Measurements from ENCODE around the gene CREM. TPM values are rescaled to one million over a fixed set of nuclear protein-coding genes. Genes with fewer than 3 reads are reported as not detected.
"Not testable (repeated sequence)": the region's sequence is repeated elsewhere in the genome, so short reads cannot be mapped to it uniquely, and the experiment has no call there.

The CREM gene
- polyA plus RNA-seq = 10 to 100 TPM; 51.4 to 84.0 (median 59.1) TPM

- H3K27me3 Mint-ChIP-seq (ENCODE audit: low read depth in 3 of 3) = peaks cover 25 to 35% (median 30%) of the 10 kb centered on the region in 3 donors
- H3K9me3 Mint-ChIP-seq = no peaks in the 10 kb centered on the region
- H3K27ac Mint-ChIP-seq = peak within 1 kb of the TSS; percentile 98 to 100 (median 98)
- H3K36me3 Mint-ChIP-seq = peaks cover 0 to 3% (median 0%) of the 10 kb centered on the region in 3 donors
- H3K4me1 Mint-ChIP-seq = peaks cover 44% of the 10 kb centered on the region in 2 donors
- H3K4me3 Mint-ChIP-seq = peak within 1 kb of the TSS; percentile 84 to 93 (median 90)
- peak; percentile 98 to 99 (median 98) for DNase-seq
Measured at GRCh38 chr10:35126530-35127288, at the start of gene CREM. TSS of gene CREM (plus strand) at chr10:35126846. CDS start at chr10:35137836, 10,990 bp downstream.

- no peak for DNase-seq
- Mint-ChIP-seq H3K36me3 (peaks cover 0 to 10% (median 4%) of the 10 kb centered on the region in 3 donors), H3K4me1 (peaks cover 39 to 70% of the 10 kb centered on the region in 2 donors), H3K9me3 (no peaks in the 10 kb centered on the region), H3K27me3 (ENCODE audit: low read depth in 3 of 3) (peaks cover 0 to 3% (median 0%) of the 10 kb centered on the region in 3 donors), H3K4me3 (no peak overlapping the region), H3K27ac (no peak overlapping the region)
Measured at GRCh38 chr10:35079265-35079664, 47.4 kb upstream of the CREM start.

- Mint-ChIP-seq H3K4me3 (no peak overlapping the region), H3K27ac (no peak overlapping the region), H3K9me3 (no peaks in the 10 kb centered on the region), H3K4me1 (peaks cover 39 to 70% of the 10 kb centered on the region in 2 donors), H3K27me3 (ENCODE audit: low read depth in 3 of 3) (peaks cover 0 to 3% (median 0%) of the 10 kb centered on the region in 3 donors), H3K36me3 (peaks cover 0 to 10% (median 4%) of the 10 kb centered on the region in 3 donors)
- no peak for DNase-seq
Measured at GRCh38 chr10:35079763-35080162, 46.9 kb upstream of the CREM start.

GRCh38 chr10:35080261-35080660 lies 46.4 kb upstream of the CREM start:
- not testable (repeated sequence) for H3K27ac Mint-ChIP-seq; H3K27me3 Mint-ChIP-seq (ENCODE audit: low read depth in 3 of 3); DNase-seq; H3K9me3 Mint-ChIP-seq; H3K36me3 Mint-ChIP-seq; H3K4me3 Mint-ChIP-seq
- H3K4me1 Mint-ChIP-seq = peaks cover 35 to 66% of the 10 kb centered on the region in 2 donors

DNA sequence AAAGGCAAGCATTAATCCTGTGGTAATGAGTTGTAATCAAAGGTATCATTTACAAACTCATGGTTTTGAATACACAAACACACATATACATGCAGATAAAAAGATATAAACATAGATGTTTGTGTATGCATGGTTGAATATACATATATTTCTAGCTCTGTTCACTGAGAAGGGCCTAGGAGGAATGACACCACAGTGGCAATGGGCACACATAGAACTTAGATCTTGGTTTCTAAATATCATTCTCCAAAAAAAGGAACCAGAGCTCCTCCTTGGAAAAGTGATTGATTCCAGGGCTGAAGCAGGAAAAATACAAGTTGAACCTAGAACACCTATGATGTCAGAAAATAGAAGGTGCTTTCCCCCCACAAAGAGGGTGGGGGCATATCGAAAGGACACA lies 43.4 kb upstream of the CREM start:
- H3K4me1 Mint-ChIP-seq = peaks cover 62 to 84% of the 10 kb centered on the region in 2 donors
- DNase-seq = no peak
- H3K27ac Mint-ChIP-seq = peak overlapping the region in 3 of 6 donors; percentile 12 to 51 (median 28)
- H3K27me3 Mint-ChIP-seq (ENCODE audit: low read depth in 3 of 3) = peaks cover 3 to 4% (median 4%) of the 10 kb centered on the region in 3 donors
- H3K36me3 Mint-ChIP-seq = peaks cover 0 to 10% (median 4%) of the 10 kb centered on the region in 3 donors
- H3K4me3 Mint-ChIP-seq = peak overlapping the region in 1 of 5 donors; percentile 10
- H3K9me3 Mint-ChIP-seq = no peaks in the 10 kb centered on the region

GRCh38 chr10:35089611-35090161 lies 37.0 kb upstream of the CREM start:
- peak; percentile 30 to 44 (median 41) for DNase-seq
- Mint-ChIP-seq H3K27ac (peak overlapping the region; percentile 91 to 99 (median 98)), H3K4me3 (peak overlapping the region; percentile 96 to 97 (median 97)), H3K36me3 (peaks cover 0 to 3% (median 0%) of the 10 kb centered on the region in 3 donors), H3K4me1 (peaks cover 53 to 57% of the 10 kb centered on the region in 2 donors), H3K9me3 (no peaks in the 10 kb centered on the region), H3K27me3 (ENCODE audit: low read depth in 3 of 3) (peaks cover 9 to 25% (median 10%) of the 10 kb centered on the region in 3 donors)

DNA sequence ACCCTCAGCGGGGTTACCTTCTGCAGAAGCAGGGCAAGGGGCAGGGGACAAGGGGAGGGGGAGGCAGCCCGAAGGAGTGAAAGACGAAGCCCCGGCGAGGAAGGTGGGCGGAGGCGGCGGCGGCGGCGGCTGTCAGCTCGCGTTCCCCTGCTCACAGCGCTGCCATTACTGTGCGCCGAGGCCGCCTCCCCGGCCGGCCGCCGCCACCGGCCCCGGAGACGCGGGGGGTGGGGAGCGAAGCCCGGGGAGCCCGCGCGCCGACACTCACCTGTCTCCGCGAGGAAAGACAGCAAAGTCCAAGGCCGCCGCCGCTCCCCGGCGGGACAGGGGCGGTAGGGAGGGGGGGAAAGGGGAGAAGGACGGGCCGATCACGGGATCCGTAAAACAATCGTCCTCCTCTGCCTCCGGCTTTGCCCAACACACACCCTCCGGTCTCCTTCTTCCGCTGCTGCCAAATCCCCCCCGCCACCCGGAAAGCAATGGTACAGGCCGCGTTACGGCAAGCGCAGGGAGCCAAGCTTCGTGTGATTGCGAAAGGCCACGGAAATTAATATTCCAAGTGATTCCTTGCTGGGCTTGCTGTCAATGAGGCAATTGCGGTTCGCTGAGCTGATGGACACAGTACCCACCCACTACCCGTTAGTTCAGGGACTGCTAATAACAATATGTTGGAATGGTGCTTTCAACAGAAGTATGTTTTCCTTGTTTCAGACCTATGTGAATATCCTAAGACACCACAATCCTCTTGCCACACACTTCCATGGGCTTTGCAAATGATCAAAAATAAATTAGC lies 36.3 kb upstream of the CREM start, which contains the start of gene CUL2:
Gene CUL2, minus strand, starts transcription at position 180 of the 793 bp plus-strand sequence. CDS start 19,024 bp downstream, outside the sequence.
- H3K27ac Mint-ChIP-seq = peak within 1 kb of the TSS; percentile 96 to 100 (median 99)
- peaks cover 9 to 25% (median 11%) of the 10 kb centered on the region in 3 donors for H3K27me3 Mint-ChIP-seq (ENCODE audit: low read depth in 3 of 3)
- peak; percentile 93 to 94 (median 94) for DNase-seq
- peaks cover 0 to 3% (median 0%) of the 10 kb centered on the region in 3 donors for H3K36me3 Mint-ChIP-seq
- H3K4me1 Mint-ChIP-seq = peaks cover 52 to 55% of the 10 kb centered on the region in 2 donors
- H3K9me3 Mint-ChIP-seq = no peaks in the 10 kb centered on the region
- peak within 1 kb of the TSS; percentile 96 to 99 (median 97) for H3K4me3 Mint-ChIP-seq

DNA sequence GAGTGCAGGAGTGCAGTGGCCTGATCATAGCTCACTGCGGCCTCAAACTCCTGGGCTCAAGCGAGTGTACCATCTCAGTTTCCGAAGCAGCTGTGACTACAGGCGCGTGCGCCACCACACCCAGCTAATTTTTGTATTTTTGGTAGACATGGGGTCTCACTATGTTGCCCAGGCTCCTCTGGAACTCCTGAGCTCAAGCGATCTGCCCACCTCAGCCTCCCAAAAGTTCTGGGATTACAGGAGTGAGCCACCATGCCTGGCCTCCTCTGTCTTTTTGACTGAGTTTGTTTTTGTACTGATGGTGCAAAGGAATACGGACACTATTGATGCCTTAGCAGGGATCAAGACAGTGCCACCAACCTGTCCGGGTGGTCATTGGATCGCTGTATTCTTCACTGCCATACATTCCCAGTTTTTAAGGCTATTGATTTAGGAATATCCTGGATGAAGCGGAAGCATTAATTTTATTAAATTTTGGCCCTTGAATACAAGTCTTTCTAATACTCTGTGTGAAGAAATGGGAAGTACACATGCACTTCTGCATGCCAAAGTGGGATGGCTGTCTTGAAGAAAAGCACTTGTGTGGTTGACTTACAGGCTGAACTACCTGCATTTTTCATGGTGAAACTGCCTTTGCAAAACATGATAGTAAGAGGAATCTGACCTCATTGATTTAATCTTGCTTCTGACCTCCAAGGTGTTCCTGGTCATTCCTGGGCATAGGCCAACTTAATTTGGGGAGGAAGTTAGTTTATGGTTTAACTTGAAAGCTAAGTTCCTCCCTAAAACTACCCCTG lies 34.5 kb upstream of the CREM start:
- Mint-ChIP-seq H3K4me3 (no peak overlapping the region), H3K4me1 (peaks cover 34 to 38% of the 10 kb centered on the region in 2 donors), H3K9me3 (no peaks in the 10 kb centered on the region), H3K36me3 (peaks cover 0 to 3% (median 0%) of the 10 kb centered on the region in 3 donors), H3K27me3 (ENCODE audit: low read depth in 3 of 3) (peaks cover 16 to 27% (median 18%) of the 10 kb centered on the region in 3 donors), H3K27ac (no peak overlapping the region)
- DNase-seq = no peak

DNA sequence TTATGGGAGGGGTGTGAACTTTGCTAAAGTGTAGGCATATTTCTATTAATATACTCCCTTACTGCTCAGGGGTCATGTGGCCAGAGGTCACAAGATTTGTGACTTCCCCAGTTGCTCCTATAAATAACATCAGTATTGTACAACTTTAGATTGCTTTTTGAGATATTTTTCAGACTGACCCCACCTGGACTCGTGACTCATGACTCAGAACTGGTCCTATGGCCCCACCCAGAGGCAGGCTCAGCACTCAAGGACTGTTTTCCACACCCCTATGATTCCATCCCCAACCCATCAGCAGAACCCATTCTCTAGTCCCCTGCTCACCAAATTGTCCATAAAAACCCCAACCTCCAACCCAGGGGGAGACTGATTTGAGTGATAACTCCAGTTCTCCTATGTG lies 33.8 kb upstream of the CREM start:
- H3K4me1 Mint-ChIP-seq = peaks cover 27 to 31% of the 10 kb centered on the region in 2 donors
- DNase-seq = no peak
- peaks cover 15 to 27% (median 19%) of the 10 kb centered on the region in 3 donors for H3K27me3 Mint-ChIP-seq (ENCODE audit: low read depth in 3 of 3)
- no peak overlapping the region for H3K27ac Mint-ChIP-seq
- no peaks in the 10 kb centered on the region for H3K9me3 Mint-ChIP-seq
- H3K4me3 Mint-ChIP-seq = no peak overlapping the region
- peaks cover 0 to 3% (median 0%) of the 10 kb centered on the region in 3 donors for H3K36me3 Mint-ChIP-seq

- peaks cover 0 to 3% (median 0%) of the 10 kb centered on the region in 3 donors for H3K36me3 Mint-ChIP-seq
Measured at GRCh38 chr10:35096312-35096711, 30.3 kb upstream of the CREM start.

DNA sequence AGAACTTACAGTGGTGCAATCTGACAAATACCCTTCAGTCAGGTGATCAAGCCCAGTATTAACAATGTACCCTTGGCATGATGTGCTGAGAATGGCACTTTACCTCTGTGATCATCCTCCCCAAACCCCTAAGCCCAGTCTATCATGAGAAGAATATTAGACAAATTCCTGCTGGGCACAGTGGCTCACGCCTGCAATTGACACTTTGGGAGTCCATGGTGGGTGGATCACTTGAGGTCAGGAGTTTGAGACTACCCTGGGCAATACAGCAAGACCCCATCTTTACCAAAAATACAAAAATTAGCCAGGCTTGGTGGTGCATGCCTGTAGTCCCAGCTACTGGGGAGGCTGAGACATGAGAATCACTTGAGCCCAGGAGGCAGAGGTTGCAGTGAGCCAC lies 29.1 kb upstream of the CREM start:
- no peak overlapping the region for H3K27ac Mint-ChIP-seq

More at GRCh38 chr10:35096312-35096711, 30.3 kb upstream of the CREM start:
- Mint-ChIP-seq H3K27me3 (ENCODE audit: low read depth in 3 of 3) (peaks cover 9 to 13% (median 10%) of the 10 kb centered on the region in 3 donors), H3K9me3 (no peaks in the 10 kb centered on the region), H3K4me1 (peaks cover under 1 to 3% of the 10 kb centered on the region in 2 donors), H3K27ac (no peak overlapping the region), H3K4me3 (no peak overlapping the region)
- no peak for DNase-seq

DNA sequence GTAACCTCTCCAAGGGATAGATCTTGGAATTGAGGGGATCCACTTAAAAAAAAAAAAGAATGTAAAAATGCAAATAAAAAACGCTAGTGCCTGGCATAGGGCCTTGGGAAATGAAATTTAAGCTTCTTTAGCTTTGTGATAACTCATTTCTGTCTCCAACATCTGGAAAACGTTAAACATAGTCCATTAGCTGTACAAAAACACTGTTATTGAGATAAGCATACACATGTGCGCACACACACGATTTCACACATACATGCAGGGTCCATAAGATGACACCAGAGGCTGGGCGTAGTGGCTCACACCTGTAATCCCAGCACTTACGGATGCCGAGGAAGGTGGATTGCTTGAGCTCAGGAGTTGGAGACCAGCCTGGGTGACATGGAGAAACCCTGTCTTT lies 22.8 kb upstream of the CREM start:
- Mint-ChIP-seq H3K4me1 (no peaks in the 10 kb centered on the region), H3K27me3 (ENCODE audit: low read depth in 3 of 3) (peaks cover 3% of the 10 kb centered on the region in 3 donors), H3K9me3 (no peaks in the 10 kb centered on the region), H3K27ac (no peak overlapping the region), H3K4me3 (no peak overlapping the region), H3K36me3 (no peaks in the 10 kb centered on the region)
- DNase-seq = no peak

More for the DNA sequence above, 29.1 kb upstream of the CREM start:
- no peak overlapping the region for H3K4me3 Mint-ChIP-seq
- no peak for DNase-seq
- H3K27me3 Mint-ChIP-seq (ENCODE audit: low read depth in 3 of 3) = peaks cover 10 to 13% (median 12%) of the 10 kb centered on the region in 3 donors
- H3K4me1 Mint-ChIP-seq = no peaks in the 10 kb centered on the region
- H3K36me3 Mint-ChIP-seq = peaks cover 0 to 3% (median 0%) of the 10 kb centered on the region in 3 donors
- H3K9me3 Mint-ChIP-seq = no peaks in the 10 kb centered on the region

DNA sequence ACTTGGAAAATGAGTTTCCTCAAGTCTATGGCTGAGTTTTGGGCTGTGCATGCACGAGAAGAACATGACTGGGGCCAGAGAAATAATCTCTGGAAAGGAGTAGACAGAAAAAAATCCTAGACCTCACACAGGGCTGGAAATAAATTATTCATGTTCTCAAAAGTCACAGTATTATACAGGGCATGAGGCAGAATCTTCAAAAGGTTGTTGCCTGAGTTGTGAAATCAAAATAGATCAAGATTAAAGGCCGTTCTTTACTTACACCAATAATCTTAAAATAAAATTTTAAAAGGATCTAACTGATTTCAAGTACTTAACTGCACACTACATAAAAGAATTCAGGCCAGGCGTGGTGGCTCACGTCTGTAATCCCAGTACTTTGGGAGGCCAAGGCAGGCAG lies 14.1 kb upstream of the CREM start:
- Mint-ChIP-seq H3K36me3 (no peaks in the 10 kb centered on the region), H3K27ac (no peak overlapping the region), H3K4me3 (no peak overlapping the region), H3K9me3 (no peaks in the 10 kb centered on the region), H3K27me3 (ENCODE audit: low read depth in 3 of 3) (peaks cover 3 to 9% (median 4%) of the 10 kb centered on the region in 3 donors), H3K4me1 (no peaks in the 10 kb centered on the region)
- no peak for DNase-seq

Measured in immature natural killer cell (primary cell).